HAP-1 (cell line): ENCODE measurements around the gene IL10RB.
"Not testable (repeated sequence)": the region's sequence is repeated elsewhere in the genome, so short reads cannot be mapped to it uniquely, and the experiment has no call there.

ENCODE experiments used
- DNase-seq, 2 experiments: peaks; one replicate each; pipeline ENCODE4 v3.0.0-alpha.2; 2016 to 2020; ENCODE audit warnings: low spot score in 2 of 2
- H3K27me3 ChIP-seq: fragments of 250-450 bp; sonication (Bioruptor Pico); 2 replicates; pipeline ENCODE4 v1.5.1; 2020; ENCODE audit warnings: low read depth, mild to moderate bottlenecking, moderate library complexity
- H3K36me3 ChIP-seq: fragments of 250-450 bp; sonication (Bioruptor Pico); replicated peaks from 2 replicates; pipeline ENCODE4 v1.5.1; 2020; ENCODE audit warnings: mild to moderate bottlenecking
- H3K4me1 ChIP-seq: fragments of 250-450 bp; sonication (Bioruptor Pico); 2 replicates; pipeline ENCODE4 v1.5.1; 2020; ENCODE audit warnings: mild to moderate bottlenecking
- H3K4me3 ChIP-seq: fragments of 250-450 bp; sonication (Bioruptor Pico); 2 replicates; pipeline ENCODE4 v1.5.1; 2020; ENCODE audit warnings: mild to moderate bottlenecking, moderate library complexity
- H3K9me3 ChIP-seq: fragments of 250-450 bp; sonication (Bioruptor Pico); 2 replicates; pipeline ENCODE4 v1.5.1; 2020; ENCODE audit warnings: mild to moderate bottlenecking, moderate library complexity
- in situ Hi-C: fragments of 300-500 bp; cut with MboI; formaldehyde crosslinking; loops from 3 replicates; pipeline ENCODE4 v1.14.3; 2020; ENCODE audit warnings: low sequenced_read_pairs, inconsistent platforms, mixed read lengths

IL10RB gene

GRCh38 chr21:33234635-33235520, 31.3 kb upstream of the IL10RB start:
- Histone ChIP-seq H3K4me3 (no peak overlapping the region), H3K4me1 (peaks cover 13% of the 10 kb centered on the region; the same call in 1 of the 2 replicates), H3K36me3 (no peaks in the 10 kb centered on the region), H3K27me3 (no peaks in the 10 kb centered on the region), H3K9me3 (peaks cover 3% of the 10 kb centered on the region; the same call in 1 of the 2 replicates)
- no peak for DNase-seq
- in situ Hi-C loops: no loop called here

DNA sequence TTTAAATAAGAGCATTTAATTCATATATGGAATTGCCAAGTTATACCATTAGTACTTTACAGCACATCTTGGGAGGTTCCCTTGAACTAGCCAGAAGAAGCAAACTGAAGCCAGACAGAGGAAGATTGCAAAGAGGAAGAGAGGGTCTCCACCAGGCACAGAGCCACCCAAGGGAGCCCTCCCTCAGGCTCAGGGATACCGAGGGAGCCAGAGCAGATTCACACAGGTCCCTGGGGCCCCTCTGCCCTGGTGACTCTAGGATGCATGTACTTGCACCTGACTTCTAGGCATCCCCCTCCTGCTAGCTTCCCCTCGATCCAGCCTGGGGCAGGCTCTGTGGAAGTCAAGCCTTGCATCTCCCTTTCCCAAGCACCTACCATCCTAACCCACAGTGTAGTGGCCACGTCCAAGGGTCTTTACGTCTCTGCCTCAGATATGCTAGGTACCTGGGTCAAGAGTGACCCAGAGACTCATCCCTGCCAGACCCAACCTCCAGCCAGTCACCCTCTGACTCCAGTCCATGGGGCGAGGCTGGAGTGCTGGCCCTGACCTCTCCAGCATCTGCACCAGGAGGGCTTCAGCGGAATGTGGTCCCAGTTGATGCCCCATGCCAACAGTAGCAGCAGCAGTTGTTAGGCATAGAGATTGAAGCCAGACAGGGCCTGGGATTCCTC, 30.0 kb upstream of the IL10RB start:
- DNase-seq: no peak
- H3K4me3 ChIP-seq: no peak overlapping the region
- H3K9me3 ChIP-seq: peaks cover 3% of the 10 kb centered on the region; the same call in 1 of the 2 replicates
- in situ Hi-C loops: no loop called here
- H3K27me3 ChIP-seq: no peaks in the 10 kb centered on the region
- H3K4me1 ChIP-seq: peaks cover 11% of the 10 kb centered on the region; the same call in 1 of the 2 replicates
- H3K36me3 ChIP-seq: no peaks in the 10 kb centered on the region

GRCh38 chr21:33236766-33237165, 29.4 kb upstream of the IL10RB start:
- Histone ChIP-seq H3K4me1 (peaks cover 5% of the 10 kb centered on the region; the same call in 1 of the 2 replicates), H3K36me3 (no peaks in the 10 kb centered on the region), H3K4me3 (no peak overlapping the region), H3K9me3 (peaks cover 3% of the 10 kb centered on the region; the same call in 1 of the 2 replicates), H3K27me3 (no peaks in the 10 kb centered on the region)
- no peak for DNase-seq
- in situ Hi-C loops: no loop called here

- Histone ChIP-seq H3K4me1 (no peaks in the 10 kb centered on the region), H3K36me3 (0 out of 2 replicates have a peak, but pooled peaks cover 3% of the 10 kb centered on the region), H3K4me3 (no peak overlapping the region), H3K27me3 (no peaks in the 10 kb centered on the region), H3K9me3 (peaks cover 3% of the 10 kb centered on the region; the same call in 1 of the 2 replicates)
- no peak for DNase-seq
- in situ Hi-C loops: no loop called here
These were observed 28.7 kb upstream of the IL10RB start for GRCh38 chr21:33237486-33237885.

DNA sequence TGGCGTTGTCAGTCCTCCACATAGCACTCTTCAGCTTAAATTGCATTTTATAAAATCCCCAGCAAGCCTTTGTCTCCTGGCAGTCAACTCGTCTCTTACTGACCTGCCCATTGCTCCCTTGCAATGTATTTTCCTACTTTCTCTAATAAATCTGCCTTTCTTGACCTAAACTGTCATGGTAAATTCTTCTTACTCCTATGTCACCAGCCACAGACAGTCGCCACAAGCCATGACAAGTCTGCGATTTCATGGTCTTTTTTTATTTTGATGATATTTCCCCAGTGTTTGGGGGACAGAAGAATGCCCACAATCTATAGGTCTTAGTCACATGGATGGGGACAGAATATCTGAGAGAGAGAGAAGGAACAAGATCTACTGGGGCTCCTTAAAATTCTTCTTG, 28.0 kb upstream of the IL10RB start:
- DNase-seq: no peak
- in situ Hi-C loops: no loop called here
- Histone ChIP-seq H3K9me3 (peaks cover 3% of the 10 kb centered on the region; the same call in 1 of the 2 replicates), H3K4me1 (no peaks in the 10 kb centered on the region), H3K27me3 (no peaks in the 10 kb centered on the region), H3K36me3 (peaks cover 3% of the 10 kb centered on the region; the same call in 1 of the 2 replicates), H3K4me3 (no peak overlapping the region)

DNA sequence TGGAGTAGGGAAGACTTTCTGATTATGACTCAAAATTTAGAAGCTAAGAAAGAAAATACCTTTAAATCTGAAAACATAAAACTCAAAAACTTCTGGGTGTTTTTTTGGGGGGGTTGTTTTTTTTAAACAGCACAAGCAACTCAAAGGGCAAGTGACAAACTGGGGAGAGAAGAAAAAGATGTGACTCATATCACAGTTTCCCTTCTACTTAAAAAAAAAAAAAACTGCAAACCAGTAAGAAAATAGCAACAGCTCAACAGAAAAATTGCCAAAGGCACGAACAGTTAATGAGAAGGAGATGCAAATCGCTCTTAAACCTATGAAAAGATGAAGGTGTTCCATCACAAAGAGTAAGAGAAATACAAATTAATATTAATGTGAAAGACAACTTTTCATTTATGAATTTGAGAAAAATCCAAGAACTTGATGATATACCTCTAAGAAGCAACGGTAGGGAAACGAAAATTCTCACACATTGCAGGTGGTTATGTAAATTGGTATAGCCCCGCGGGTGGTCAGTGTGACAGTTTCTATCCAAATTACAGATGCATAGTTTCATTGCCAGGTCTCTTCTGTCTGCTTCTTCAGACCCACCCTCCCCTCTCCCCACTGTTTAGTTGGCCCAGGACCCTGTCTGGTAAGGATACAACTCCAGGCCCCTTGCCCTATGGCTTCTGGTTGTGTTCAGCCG, 27.5 kb upstream of the IL10RB start:
- no peak for DNase-seq
- Histone ChIP-seq H3K9me3 (peaks cover 3% of the 10 kb centered on the region; the same call in 1 of the 2 replicates), H3K4me1 (no peaks in the 10 kb centered on the region), H3K27me3 (no peaks in the 10 kb centered on the region), H3K36me3 (peaks cover 3% of the 10 kb centered on the region; the same call in 1 of the 2 replicates), H3K4me3 (no peak overlapping the region)
- in situ Hi-C loops: no loop called here

- H3K4me1 ChIP-seq, DNase-seq, H3K4me3 ChIP-seq, in situ Hi-C loops, H3K27me3 ChIP-seq, H3K9me3 ChIP-seq, H3K36me3 ChIP-seq: not testable (repeated sequence)
These were observed 26.5 kb upstream of the IL10RB start for GRCh38 chr21:33239559-33240127.

- no peaks in the 10 kb centered on the region for H3K27me3 ChIP-seq
- H3K4me3 ChIP-seq: no peak overlapping the region
- DNase-seq: no peak
- H3K9me3 ChIP-seq: peaks cover 3% of the 10 kb centered on the region; the same call in 1 of the 2 replicates
- peaks cover 15% of the 10 kb centered on the region for H3K36me3 ChIP-seq
- in situ Hi-C loops: no loop called here
- no peaks in the 10 kb centered on the region for H3K4me1 ChIP-seq
These were observed 25.8 kb upstream of the IL10RB start for GRCh38 chr21:33240404-33240803.

DNA sequence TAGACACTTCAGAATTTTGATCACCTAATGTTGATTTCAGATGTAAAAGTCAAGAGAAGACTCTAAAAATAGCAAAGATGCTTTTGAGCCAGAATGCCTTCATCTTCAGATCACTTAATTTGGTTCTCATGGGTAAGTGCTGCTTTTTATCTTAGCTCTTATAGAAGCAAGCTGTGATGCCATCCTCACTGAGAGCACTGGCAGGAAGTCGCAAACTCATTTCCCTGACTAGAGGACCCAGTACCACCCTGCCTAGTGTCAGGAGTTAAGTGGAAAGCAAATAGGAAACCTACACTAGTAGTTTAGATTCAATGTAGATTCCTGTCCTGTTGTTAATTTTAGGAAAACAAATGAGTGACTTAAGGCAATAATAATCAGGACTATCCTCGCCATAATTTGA, 24.3 kb upstream of the IL10RB start:
- Histone ChIP-seq H3K27me3 (no peaks in the 10 kb centered on the region), H3K4me3 (no peak overlapping the region), H3K4me1 (no peaks in the 10 kb centered on the region), H3K9me3 (peaks cover 3% of the 10 kb centered on the region; the same call in 1 of the 2 replicates), H3K36me3 (peaks cover 24% of the 10 kb centered on the region)
- DNase-seq: no peak
- in situ Hi-C loops: no loop called here

DNA sequence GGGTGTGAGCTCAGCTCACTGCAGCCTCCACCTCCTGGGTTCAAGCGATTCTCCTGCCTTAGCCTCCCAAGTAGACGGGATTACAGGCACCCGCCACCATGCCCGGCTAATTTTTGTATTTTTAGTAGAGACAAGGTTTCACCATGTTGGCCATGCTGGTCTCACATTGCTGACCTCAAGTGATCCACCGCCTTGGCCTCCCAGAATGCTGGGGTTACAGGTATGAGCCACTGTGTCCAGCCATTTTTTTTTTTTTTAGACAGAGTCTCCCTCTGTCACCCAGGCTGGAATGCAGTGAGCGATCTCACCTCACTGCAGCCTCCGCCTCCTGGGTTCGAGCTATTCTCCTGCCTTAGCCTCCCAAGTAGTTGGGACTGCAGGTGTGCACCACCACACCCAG, 23.3 kb upstream of the IL10RB start:
- H3K36me3 ChIP-seq: peaks cover 32% of the 10 kb centered on the region
- H3K27me3 ChIP-seq, H3K4me1 ChIP-seq, in situ Hi-C loops, H3K4me3 ChIP-seq, DNase-seq, H3K9me3 ChIP-seq: not testable (repeated sequence)

- in situ Hi-C loops: no loop called here
- no peaks in the 10 kb centered on the region for H3K9me3 ChIP-seq
- no peak overlapping the region for H3K4me3 ChIP-seq
These were observed 21.9 kb upstream of the IL10RB start for GRCh38 chr21:33244082-33244778.

DNA sequence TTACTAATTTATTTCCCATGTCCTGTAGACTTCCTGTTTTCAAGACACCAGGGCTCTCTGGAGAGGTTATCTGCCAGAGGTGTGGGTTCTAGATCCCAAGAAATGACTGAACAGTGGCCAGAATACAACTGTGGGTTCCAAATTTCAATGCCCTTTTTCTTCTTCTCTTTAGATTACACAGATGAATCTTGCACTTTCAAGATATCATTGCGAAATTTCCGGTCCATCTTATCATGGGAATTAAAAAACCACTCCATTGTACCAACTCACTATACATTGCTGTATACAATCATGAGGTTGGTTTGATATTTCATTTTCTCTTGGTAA, 21.4 kb upstream of the IL10RB start:
- H3K36me3 ChIP-seq: peaks cover 43% of the 10 kb centered on the region
- no peak for DNase-seq
- H3K4me3 ChIP-seq: no peak overlapping the region
- in situ Hi-C loops: no loop called here
- H3K9me3 ChIP-seq: no peaks in the 10 kb centered on the region
- H3K27me3 ChIP-seq: no peaks in the 10 kb centered on the region
- no peaks in the 10 kb centered on the region for H3K4me1 ChIP-seq

More at GRCh38 chr21:33244082-33244778, 21.9 kb upstream of the IL10RB start:
- Histone ChIP-seq H3K36me3 (peaks cover 40% of the 10 kb centered on the region), H3K27me3 (no peaks in the 10 kb centered on the region), H3K4me1 (no peaks in the 10 kb centered on the region)
- no peak for DNase-seq
